ENCODE results near the gene C17orf107.

The C17orf107 gene

DNA sequence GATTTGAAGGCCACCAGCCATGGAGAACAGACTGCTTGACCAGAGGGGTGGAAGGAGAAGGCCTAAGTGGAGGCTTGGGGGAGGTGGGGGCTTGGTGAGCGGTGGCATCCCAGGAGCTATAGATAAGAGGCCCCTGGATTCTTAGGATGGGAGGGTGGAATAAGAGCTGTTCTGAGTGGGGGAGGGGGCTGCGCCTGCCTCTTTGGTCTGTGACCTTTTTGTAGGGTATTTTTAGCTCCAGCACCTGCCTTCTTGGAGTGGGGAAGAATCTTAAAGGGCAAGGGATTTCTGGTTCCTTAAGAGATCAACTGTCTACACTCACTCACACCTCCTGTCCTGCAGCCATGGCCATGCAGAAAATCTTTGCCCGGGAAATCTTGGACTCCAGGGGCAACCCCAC is 52.1 kb downstream of the C17orf107 start:
- no peak for DNase-seq
